Amniotic stem cell (primary cell): ENCODE results near the gene FBXO8.
"Not testable (repeated sequence)": the region's sequence is repeated elsewhere in the genome, so short reads cannot be mapped to it uniquely, and the experiment has no call there.

Source experiments
- DNase-seq: peaks from one replicate; lab custom pipeline; 2025; lab: John Stamatoyannopoulos, UW

Gene FBXO8, protein sequence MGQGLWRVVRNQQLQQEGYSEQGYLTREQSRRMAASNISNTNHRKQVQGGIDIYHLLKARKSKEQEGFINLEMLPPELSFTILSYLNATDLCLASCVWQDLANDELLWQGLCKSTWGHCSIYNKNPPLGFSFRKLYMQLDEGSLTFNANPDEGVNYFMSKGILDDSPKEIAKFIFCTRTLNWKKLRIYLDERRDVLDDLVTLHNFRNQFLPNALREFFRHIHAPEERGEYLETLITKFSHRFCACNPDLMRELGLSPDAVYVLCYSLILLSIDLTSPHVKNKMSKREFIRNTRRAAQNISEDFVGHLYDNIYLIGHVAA

DNA sequence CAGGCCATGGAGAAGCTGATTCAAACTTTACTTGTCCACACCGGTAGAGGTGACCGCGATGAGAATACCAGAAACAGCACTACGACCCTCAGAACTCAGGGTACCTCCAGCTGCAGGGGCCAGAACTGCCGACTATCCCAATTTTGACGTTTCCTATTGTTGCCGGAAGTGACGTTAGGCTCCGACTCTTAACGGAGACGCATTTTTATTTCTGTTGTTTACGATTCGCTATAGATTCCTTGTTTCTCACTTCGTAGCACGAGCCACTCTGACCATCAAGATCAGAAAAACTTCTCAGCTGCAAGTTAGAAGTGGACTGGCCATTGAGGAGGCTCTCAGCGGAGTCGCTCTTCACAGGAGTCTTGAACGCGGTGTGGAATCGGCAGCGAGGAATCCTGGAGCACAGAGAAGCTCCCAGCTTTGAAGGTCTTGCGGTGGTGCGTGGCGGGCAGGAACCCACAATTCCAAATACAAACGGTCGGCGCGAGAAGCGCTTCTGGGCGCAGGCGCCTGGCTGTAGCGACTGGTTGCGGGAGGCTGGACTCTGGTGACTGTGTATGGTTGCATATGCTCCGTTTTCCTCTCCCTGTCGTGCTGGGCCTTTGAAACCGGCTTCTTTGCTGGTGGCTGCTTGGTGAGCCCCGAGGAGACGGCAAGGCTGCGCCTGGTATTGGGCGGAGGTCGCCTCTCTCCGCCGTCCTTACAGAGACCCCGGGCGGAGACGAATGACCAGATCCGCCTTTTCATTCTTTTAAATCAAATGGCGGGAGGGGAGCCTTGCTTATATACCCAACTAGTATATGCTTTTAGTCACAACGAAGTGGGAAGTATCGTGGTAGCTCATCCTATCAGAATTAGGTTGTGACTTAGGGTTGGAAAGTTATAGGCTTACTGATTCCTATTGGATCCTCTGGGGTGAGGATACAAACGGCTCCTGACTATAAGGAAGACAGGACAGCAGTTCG, at the start of gene FBXO8, which contains the start of gene CEP44:
TSS of gene FBXO8 (minus strand) at position 161 of the 965 bp plus-strand sequence. CDS start 20,575 bp downstream, outside the sequence.
TSS of gene CEP44 (plus strand) at position 405 of the 965 bp plus-strand sequence. CDS start 15,211 bp downstream, outside the sequence.
- DNase-seq, result peak; percentile 62

- DNase-seq, result no peak
Observed at GRCh38 chr4:174332741-174333493, 49.5 kb upstream of the FBXO8 start.

DNA sequence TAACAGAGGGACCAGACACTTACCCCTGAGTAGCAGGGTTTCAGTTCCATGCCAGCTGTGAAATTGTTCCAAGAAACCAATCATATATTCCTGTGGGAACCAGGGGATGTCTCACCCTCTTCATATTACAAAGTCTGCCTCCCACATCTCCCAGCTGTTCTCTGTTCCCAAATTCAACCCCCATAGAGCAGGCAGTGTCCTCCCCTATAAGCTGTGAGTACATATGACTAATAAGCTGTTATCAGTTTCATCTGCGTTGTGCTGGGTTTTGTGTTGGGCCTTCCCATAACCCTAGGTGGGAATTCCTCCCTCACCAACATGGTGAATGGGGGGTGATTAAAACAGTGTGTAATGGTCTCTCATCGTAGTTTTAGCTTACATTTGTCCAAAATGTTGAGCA, 41.3 kb upstream of the FBXO8 start:
- no peak for DNase-seq

GRCh38 chr4:174324236-174324635, 40.8 kb upstream of the FBXO8 start:
- DNase-seq, result no peak

GRCh38 chr4:174320494-174321199, 37.2 kb upstream of the FBXO8 start:
- no peak for DNase-seq

DNA sequence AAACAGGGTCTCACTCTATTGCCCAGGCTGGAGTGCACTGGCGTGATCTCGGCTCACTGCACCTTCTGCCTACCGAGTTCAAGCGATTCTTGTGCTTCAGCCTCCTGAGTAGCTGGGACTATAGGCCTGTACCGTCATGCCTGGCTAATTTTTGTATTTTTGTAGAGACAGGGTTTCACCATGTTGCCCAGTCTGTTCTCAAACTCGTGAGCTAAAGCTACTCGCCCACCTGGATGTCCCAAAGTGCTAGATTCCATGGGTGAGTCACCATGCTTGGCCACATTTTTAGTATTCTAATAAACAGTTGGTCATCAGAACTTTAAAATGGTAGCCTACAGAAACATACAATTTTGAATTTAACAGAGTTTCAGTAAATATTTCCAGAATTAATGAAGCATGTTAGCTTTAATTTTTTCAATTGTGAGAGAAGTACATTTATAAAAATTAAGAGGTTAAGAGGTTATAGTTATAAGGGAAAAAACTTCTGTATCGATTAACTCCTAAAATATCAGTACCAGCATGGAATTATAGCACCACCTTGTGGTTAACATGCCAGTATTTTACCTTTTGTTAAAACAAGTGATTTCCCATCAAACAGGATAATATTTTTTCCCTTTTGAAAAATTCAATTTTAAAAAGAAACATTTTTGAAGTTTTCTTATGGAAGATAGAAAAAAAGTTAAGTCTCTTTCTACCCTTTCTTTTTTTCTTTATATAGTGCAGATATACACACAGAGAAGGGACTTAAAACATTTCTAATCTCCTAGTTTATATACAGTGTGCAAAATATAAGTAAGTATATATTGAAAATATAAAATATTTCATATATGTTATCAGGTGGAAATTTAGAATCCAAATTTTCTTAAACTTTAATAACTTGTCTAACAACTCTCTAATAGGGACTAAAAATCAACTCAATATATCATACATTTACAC, 35.6 kb upstream of the FBXO8 start:
- DNase-seq, result no peak

DNA sequence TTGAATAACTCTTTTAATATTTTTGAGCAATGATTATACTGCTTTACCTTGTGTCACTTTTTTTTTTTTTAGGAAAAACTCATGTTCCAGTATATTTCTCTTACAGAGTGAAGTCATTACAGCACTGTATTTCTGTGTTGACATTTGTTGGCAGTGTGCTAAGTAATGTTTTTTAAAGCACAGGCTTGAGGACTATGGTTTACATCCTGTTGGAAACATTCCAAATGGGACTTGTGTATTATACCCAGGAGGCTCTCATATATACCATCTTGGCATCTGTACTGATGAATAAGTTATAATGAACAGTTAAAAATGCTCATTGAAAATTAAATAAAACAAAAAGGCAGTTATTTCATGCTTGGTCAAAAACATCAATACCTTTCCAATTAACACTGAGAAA, 34.1 kb upstream of the FBXO8 start:
- DNase-seq, result no peak

DNA sequence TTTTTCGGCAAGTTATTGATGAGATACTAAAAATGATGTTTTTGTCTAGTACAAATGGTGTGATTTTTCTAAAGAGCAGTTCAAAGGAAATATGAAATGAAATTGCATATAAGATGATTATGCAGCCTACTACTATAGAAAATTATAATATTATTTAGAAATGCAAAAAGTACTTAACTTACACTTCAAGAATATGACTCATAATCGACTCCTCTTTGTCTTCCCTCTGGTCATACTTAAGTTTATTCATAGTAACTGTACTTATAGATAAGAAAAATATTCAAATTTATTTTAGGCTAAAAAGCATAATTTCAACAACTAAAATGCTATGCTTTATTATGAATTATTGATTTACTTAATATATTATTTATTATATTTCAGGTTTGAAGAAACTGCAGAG, 33.5 kb upstream of the FBXO8 start:
- no peak for DNase-seq

DNA sequence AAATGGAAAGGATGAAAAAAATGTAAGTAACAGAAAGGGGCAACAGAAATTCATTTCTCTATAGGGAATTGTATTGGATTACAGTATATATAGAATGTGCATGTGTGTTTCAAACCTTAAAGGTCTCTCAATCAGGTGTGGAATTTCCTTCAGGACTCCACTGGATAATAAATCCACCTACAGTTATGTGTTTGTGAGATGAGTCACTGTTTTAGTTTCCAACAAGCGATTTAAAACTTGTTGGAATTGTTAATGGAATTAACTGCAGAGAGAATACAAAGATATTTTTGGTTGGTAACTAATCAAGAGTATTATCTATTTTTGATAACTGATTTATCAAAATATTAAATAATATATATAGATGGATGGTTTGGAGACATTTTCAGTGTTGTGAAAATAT, 33.1 kb upstream of the FBXO8 start:
- DNase-seq, result no peak

- DNase-seq, result no peak
Observed at GRCh38 chr4:174314770-174315169, 31.3 kb upstream of the FBXO8 start.

- no peak for DNase-seq
Observed at GRCh38 chr4:174314274-174314673, 30.8 kb upstream of the FBXO8 start.

DNA sequence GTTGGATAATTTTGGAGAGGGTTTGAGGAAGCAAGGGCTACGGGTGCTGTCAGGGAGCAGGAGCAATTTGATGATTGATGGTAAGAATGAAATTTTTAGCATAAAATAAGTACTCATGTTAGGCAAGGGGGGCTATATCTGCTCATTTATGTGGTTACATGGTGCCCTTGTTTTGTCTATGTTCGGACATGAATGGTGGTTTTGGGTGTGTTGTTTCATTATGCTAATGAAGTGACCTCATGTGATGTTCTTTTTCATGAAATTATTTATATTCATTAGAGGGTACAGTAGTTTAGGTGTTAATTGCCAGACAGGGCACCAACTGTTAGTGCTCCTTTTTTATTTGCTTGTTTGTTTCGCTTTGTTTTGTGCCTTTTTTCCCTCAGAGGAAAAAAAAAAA, 29.5 kb upstream of the FBXO8 start:
- no peak for DNase-seq

DNA sequence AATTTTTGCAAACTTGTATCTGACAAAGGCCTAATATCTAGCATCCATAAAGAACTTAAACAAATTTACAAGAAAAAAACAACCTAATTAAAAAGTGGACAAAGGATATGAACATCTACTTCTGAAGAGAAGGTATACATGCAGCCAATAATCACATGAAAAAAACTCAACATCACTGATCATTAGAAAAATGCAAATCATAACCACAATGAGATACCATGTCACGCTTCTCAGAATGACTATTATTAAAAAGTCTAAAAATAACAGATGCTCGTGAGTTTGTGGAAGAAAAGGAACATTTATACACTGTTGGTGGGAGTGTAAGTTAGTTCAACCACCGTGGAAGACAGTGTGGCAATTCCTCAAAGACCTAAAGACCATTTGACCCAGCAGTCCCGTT, 24.2 kb upstream of the FBXO8 start:
- DNase-seq, result no peak

GRCh38 chr4:174305961-174306360, 22.5 kb upstream of the FBXO8 start:
- DNase-seq, result no peak

DNA sequence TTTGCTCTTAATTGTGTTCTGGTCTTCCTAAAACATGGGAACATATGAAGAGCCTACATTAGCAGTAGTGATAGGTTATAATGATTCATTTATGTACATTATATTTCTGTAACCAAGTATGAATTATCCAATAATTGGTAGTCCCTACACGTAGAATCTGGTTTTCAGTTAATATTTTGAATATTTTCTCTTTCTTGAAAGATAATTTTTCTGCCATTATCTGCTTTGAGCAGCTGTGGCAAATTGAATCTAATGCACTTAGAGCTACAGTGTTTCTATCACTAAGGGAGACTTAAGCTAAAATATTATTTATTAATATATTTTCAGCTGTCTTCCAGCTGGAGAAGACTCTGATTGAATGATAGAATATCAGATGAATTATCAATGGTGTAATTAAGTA, 21.2 kb upstream of the FBXO8 start:
- no peak for DNase-seq

DNA sequence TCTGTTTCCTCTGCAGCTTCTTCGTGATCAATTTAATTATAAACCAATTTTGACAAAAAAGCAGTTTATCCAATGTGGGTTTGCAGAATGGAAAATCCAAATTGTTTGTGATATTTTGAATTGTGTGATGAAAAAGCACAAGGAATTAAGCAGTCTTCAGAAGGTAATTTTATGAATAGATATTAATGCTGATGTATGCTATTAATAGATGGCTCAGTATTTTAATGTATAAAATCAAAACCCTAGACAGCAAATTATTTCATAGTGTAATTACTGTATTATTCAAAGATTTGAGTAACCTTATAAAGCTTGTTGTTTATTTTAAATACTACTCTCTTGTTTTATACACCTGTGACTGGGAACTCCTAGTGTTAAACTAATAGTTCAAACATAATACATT, 20.2 kb upstream of the FBXO8 start:
- DNase-seq, result no peak

DNA sequence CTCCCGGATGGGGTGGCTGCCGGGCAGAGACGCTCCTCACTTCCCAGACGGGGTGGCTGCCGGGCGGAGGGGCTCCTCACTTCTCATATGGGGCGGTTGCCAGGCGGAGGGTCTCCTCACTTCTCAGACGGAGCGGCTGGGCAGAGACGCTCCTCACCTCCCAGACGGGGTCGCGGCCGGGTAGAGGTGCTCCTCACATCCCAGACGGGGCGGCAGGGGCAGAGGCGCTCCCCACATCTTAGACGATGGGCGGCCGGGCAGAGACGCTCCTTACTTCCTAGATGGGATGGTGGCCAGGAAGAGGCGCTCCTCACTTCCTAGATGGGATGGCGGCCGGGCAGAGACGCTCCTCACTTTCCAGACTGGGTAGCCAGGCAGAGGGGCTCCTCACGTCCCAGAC, 11.7 kb upstream of the FBXO8 start:
- DNase-seq, result not testable (repeated sequence)

DNA sequence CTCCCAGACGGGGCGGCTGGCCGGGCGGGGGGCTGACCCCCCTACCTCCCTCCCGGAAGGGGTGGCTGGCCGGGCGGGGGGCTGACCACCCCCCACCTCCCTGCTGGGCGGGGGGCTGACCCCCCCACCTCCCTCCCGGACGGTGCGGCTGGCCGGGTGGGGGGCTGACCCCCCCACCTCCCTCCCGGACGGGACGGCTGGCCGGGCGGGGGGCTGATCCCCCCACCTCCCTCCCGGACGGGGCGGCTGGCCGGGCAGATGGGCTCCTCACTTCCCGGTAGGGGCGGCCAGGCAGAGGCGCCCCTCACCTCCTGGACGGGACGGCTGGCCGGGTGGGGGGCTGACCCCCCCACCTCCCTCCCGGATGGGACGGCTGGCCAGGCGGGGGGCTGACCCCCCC, 11.2 kb upstream of the FBXO8 start:
- not testable (repeated sequence) for DNase-seq

DNA sequence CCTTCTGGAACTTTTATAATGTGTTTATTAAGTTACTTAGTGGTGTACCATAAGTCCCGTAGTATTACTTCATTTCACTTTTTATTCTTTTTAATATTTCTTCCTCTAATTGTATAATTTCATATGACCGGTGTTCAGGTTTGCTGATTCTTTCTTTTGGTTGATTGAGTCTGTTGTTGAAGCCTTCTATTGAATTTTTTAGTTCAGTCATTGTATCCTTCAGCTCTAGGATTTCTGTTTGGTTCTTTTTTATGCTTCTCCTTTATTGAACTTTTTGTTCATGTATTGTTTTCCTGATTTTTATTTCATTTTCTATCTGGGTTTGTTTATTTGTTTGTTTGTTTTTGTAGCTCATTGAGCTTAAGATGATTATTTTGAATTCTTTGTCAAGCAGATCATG, 9.0 kb upstream of the FBXO8 start:
- no peak for DNase-seq

GRCh38 chr4:174286870-174287269, 3.4 kb upstream of the FBXO8 start:
- DNase-seq, result no peak
